ENCODE results near the gene MRPL36. TPM values are rescaled to one million over a fixed set of nuclear protein-coding genes. Genes with fewer than 3 reads are reported as not detected.

The MRPL36 gene
- total RNA-seq, 6 donors from 2014 or later, result 10.5 to 30.4 (median 21.5) TPM

- 85 to 92% methylated on average over 12 of the region's 12 CpGs for WGBS, 2 donors
- no peak for TF ChIP-seq POLR2AphosphoS5 (IDR thresholded peaks at IDR 0.05)
- Histone ChIP-seq H3K4me3 (no peak overlapping the region), H3K36me3 (no peaks in the 10 kb centered on the region), H3K27ac (no peak overlapping the region), H3K4me1 (no peaks in the 10 kb centered on the region), H3K27me3 (no peaks in the 10 kb centered on the region), H3K9me3 (no peaks in the 10 kb centered on the region)
- ATAC-seq (ENCODE audit: low FRiP score in 2 of 2) (no peak), DNase-seq (no peak)
Measured at GRCh38 chr5:1787472-1788047, 12.1 kb downstream of the MRPL36 start.

GRCh38 chr5:1786621-1787471 lies 12.8 kb downstream of the MRPL36 start:
- DNase-seq, result no peak
- no peak overlapping the region for H3K4me3 ChIP-seq
- H3K27me3 ChIP-seq, result no peaks in the 10 kb centered on the region
- no peaks in the 10 kb centered on the region for H3K4me1 ChIP-seq
- H3K27ac ChIP-seq, result no peak overlapping the region
- H3K9me3 ChIP-seq, result no peaks in the 10 kb centered on the region
- 90 to 91% methylated on average over 20 to 29 of the region's 29 CpGs for WGBS, 2 donors
- TF ChIP-seq EP300 (IDR thresholded peaks at IDR 0.05) (no peak), CTCF (IDR thresholded peaks at IDR 0.05) (no peak), POLR2A (IDR thresholded peaks at IDR 0.05) (no peak), POLR2AphosphoS5 (IDR thresholded peaks at IDR 0.05) (no peak)
- H3K36me3 ChIP-seq, result no peaks in the 10 kb centered on the region
- no peak for ATAC-seq (ENCODE audit: low FRiP score in 2 of 2)

GRCh38 chr5:1785984-1786383 lies 13.7 kb downstream of the MRPL36 start:
- Histone ChIP-seq H3K4me3 (no peak overlapping the region), H3K36me3 (no peaks in the 10 kb centered on the region), H3K9me3 (no peaks in the 10 kb centered on the region), H3K4me1 (no peaks in the 10 kb centered on the region), H3K27ac (no peak overlapping the region), H3K27me3 (no peaks in the 10 kb centered on the region)
- TF ChIP-seq POLR2AphosphoS5 (IDR thresholded peaks at IDR 0.05) (no peak), POLR2A (IDR thresholded peaks at IDR 0.05) (no peak), CTCF (IDR thresholded peaks at IDR 0.05) (no peak), EP300 (IDR thresholded peaks at IDR 0.05) (no peak)
- ATAC-seq (ENCODE audit: low FRiP score in 2 of 2) (peak in 1 of 2 donors; percentile 9), DNase-seq (no peak)
- WGBS, 2 donors, result 90 to 95% methylated on average over 13 of the region's 13 CpGs

- no peak for TF ChIP-seq POLR2AphosphoS5 (IDR thresholded peaks at IDR 0.05)
- TF ChIP-seq EP300 (IDR thresholded peaks at IDR 0.05), result no peak
- no peak for TF ChIP-seq CTCF (IDR thresholded peaks at IDR 0.05)
- TF ChIP-seq POLR2A (IDR thresholded peaks at IDR 0.05), result no peak
- H3K9me3 ChIP-seq, result no peaks in the 10 kb centered on the region
- H3K27me3 ChIP-seq, result no peaks in the 10 kb centered on the region
- DNase-seq, result no peak
- no peak for ATAC-seq (ENCODE audit: low FRiP score in 2 of 2)
- no peaks in the 10 kb centered on the region for H3K4me1 ChIP-seq
- no peak overlapping the region for H3K4me3 ChIP-seq
- H3K36me3 ChIP-seq, result no peaks in the 10 kb centered on the region
- H3K27ac ChIP-seq, result no peak overlapping the region
- 72 to 82% methylated on average over 8 of the region's 8 CpGs for WGBS, 2 donors
Measured at GRCh38 chr5:1785062-1785461, 14.6 kb downstream of the MRPL36 start.

GRCh38 chr5:1784197-1785050 lies 15.2 kb downstream of the MRPL36 start:
- no peaks in the 10 kb centered on the region for H3K4me1 ChIP-seq
- DNase-seq (no peak), ATAC-seq (ENCODE audit: low FRiP score in 2 of 2) (no peak)
- TF ChIP-seq POLR2AphosphoS5 (IDR thresholded peaks at IDR 0.05) (no peak), CTCF (IDR thresholded peaks at IDR 0.05) (no peak), POLR2A (IDR thresholded peaks at IDR 0.05) (no peak), EP300 (IDR thresholded peaks at IDR 0.05) (no peak)
- no peaks in the 10 kb centered on the region for H3K36me3 ChIP-seq
- no peak overlapping the region for H3K27ac ChIP-seq
- 81 to 93% methylated on average over 12 to 20 of the region's 20 CpGs for WGBS, 2 donors
- no peaks in the 10 kb centered on the region for H3K27me3 ChIP-seq
- H3K4me3 ChIP-seq, result no peak overlapping the region
- no peaks in the 10 kb centered on the region for H3K9me3 ChIP-seq
